Cardiac muscle cell (in vitro differentiated cells and primary cell): ENCODE results near the gene CNPPD1. TPM values are rescaled to one million over a fixed set of nuclear protein-coding genes. Genes with fewer than 3 reads are reported as not detected.

Experiments used
- DNase-seq, 2 donors: peaks; one replicate each; pipeline versions ENCODE4 v3.0.0 to v3.0.0-alpha.2; 2010 to 2017; ENCODE audit warnings: low read depth in 1 of 2, low spot score in 1 of 2
- H3K27ac ChIP-seq: fragments of 200-600 bp; sonication (generic); 2 replicates; pipeline ENCODE4 v1.5.1; 2016
- H3K27me3 ChIP-seq: fragments of 200-600 bp; sonication (generic); 2 replicates; pipeline ENCODE4 v1.6.0; 2016; ENCODE audit warnings: control low read depth
- H3K36me3 ChIP-seq: fragments of 200-600 bp; sonication (generic); 2 replicates; pipeline ENCODE4 v1.5.1; 2016; ENCODE audit warnings: control low read depth
- H3K4me1 ChIP-seq: fragments of 200-600 bp; sonication (generic); 2 replicates; pipeline ENCODE4 v1.8.1; 2017; ENCODE audit warnings: low read depth, mild to moderate bottlenecking, mixed run types
- H3K4me3 ChIP-seq: fragments of 200-600 bp; sonication (generic); 2 replicates; pipeline ENCODE4 v1.5.1; 2016; ENCODE audit warnings: mild to moderate bottlenecking
- H3K9me3 ChIP-seq: fragments of 200-600 bp; sonication (generic); 2 replicates; pipeline ENCODE4 v1.5.1; 2017; ENCODE audit warnings: low read depth, mild to moderate bottlenecking, control low read depth
- CTCF ChIP-seq: IDR thresholded peaks from 2 replicates; pipeline ENCODE4 v1.5.1; 2012; ENCODE audit warnings: low read depth, mild to moderate bottlenecking, low read length
- polyA plus RNA-seq: library from polyadenylated mRNA; unstranded; fragments of >200 nt; fragmentation: Nextera tagmentation; extraction: Ambion mirVana; gene quantifications from 2 replicates; pipeline ENCODE4 v1.2.1, GENCODE V29; 2016
- total RNA-seq: library from RNA; depleted of rRNA; stranded (reverse); fragments of >200 nt; gene quantifications from 2 replicates; pipeline ENCODE4 v1.2.3, GENCODE V29; 2016

The CNPPD1 gene
- total and polyA plus RNA-seq, 2 experiments from 2014 or later = 42.6 to 81.9 TPM

GRCh38 chr2:219127037-219127635, 49.6 kb downstream of the CNPPD1 start:
- no peak for DNase-seq
- TF ChIP-seq CTCF = no peak
- H3K4me3 ChIP-seq = no peak overlapping the region
- H3K27me3 ChIP-seq = no peaks in the 10 kb centered on the region
- H3K4me1 ChIP-seq = peaks cover 20% of the 10 kb centered on the region
- H3K36me3 ChIP-seq = no peaks in the 10 kb centered on the region
- no peaks in the 10 kb centered on the region for H3K9me3 ChIP-seq
- H3K27ac ChIP-seq = no peak overlapping the region

GRCh38 chr2:219126555-219126954, 50.2 kb downstream of the CNPPD1 start:
- no peak for TF ChIP-seq CTCF
- DNase-seq = no peak
- Histone ChIP-seq H3K4me1 (peaks cover 20% of the 10 kb centered on the region), H3K27ac (no peak overlapping the region), H3K27me3 (no peaks in the 10 kb centered on the region), H3K4me3 (no peak overlapping the region), H3K36me3 (no peaks in the 10 kb centered on the region), H3K9me3 (no peaks in the 10 kb centered on the region)

- Histone ChIP-seq H3K4me1 (peaks cover 20% of the 10 kb centered on the region), H3K36me3 (no peaks in the 10 kb centered on the region), H3K9me3 (no peaks in the 10 kb centered on the region), H3K27ac (no peak overlapping the region), H3K4me3 (no peak overlapping the region), H3K27me3 (no peaks in the 10 kb centered on the region)
- no peak for DNase-seq
- TF ChIP-seq CTCF = no peak
These were observed 50.8 kb downstream of the CNPPD1 start for GRCh38 chr2:219125886-219126270.

- Histone ChIP-seq H3K4me1 (peaks cover 20% of the 10 kb centered on the region), H3K36me3 (no peaks in the 10 kb centered on the region), H3K9me3 (no peaks in the 10 kb centered on the region), H3K27ac (no peak overlapping the region), H3K27me3 (no peaks in the 10 kb centered on the region), H3K4me3 (no peak overlapping the region)
- TF ChIP-seq CTCF = no peak
- DNase-seq = peak in 1 of 2 donors; percentile 96
These were observed 51.4 kb downstream of the CNPPD1 start for GRCh38 chr2:219125225-219125885.

GRCh38 chr2:219124381-219125110, 52.2 kb downstream of the CNPPD1 start:
- peak in 1 of 2 donors; percentile 80 for DNase-seq

More at GRCh38 chr2:219124381-219125110, 52.2 kb downstream of the CNPPD1 start:
- no peak overlapping the region for H3K4me3 ChIP-seq
- peaks cover 20% of the 10 kb centered on the region for H3K4me1 ChIP-seq
- no peaks in the 10 kb centered on the region for H3K36me3 ChIP-seq
- H3K27ac ChIP-seq = peak overlapping the region; percentile 56
- H3K27me3 ChIP-seq = no peaks in the 10 kb centered on the region
- no peak for TF ChIP-seq CTCF
- H3K9me3 ChIP-seq = no peaks in the 10 kb centered on the region
